ENCODE data around the gene FAM222A. TPM values are rescaled to one million over a fixed set of nuclear protein-coding genes. Genes with fewer than 3 reads are reported as not detected.

Gene FAM222A
- total and polyA plus RNA-seq, 2 of the 4 experiments (the other 2 are of a cell fraction) = under 0.01 to 0.32 TPM

DNA sequence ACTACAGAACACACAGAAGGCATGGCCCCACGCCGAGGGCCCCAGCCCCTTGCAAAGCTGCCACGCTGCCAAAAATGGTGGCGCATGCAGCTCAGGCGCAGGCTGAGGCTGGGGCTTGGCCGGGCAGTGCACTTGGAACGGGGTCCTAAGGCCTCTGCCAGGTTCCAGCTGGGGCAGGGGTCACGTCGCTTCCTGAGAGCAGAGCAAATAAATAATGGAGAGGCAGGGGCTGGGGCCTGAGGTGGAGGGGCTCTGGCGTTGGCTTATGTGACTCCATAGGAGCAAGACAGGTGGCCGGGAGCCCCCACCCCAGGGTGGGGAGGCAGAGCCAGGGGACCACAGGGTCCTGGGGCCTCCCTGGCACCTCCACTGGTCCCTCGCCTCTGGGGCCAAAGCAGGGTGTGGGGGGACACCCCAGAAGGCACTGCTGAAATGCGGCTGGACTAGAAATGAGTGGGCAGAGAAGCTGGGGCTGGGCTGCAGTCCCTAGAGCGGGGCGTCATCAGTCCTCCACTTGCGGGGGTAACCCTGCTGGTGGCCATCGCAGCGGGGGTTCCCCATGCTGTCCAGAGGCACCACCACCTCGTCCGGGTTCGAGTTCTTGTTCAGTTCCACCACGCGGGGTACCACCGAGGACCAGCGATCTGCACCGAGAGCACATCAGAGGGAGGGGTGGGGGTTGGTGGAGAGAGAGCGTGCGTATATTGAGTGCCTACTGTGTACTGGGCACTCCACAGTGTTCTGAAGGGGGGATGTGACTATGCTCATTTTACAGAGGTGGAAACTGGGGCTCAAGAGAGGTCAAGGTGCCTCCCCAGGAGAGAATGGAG is 69.7 kb downstream of the FAM222A start:
- dilution Hi-C loops (cut with HindIII; ENCODE audit: low sequenced_read_pairs, unreplicated experiment) = no loop called here
- WGBS, 2 experiments (ENCODE audit: extremely low coverage in 2 of 2, insufficient read length in 1 of 2) = 57% methylated on average over 12 of the region's 28 CpGs; no CpG with 5 or more reads in 1 of the 2 experiments
- H3K4ac ChIP-seq (ENCODE audit: low read depth, low read length) = no peak overlapping the region
- H2BK20ac ChIP-seq (ENCODE audit: low read depth, low read length) = no peak overlapping the region
- no peak overlapping the region for H2AFZ ChIP-seq (replicated peaks; ENCODE audit: low read length, poor library complexity)
- no peak overlapping the region for H3K23ac ChIP-seq (ENCODE audit: low read depth, low read length)
- H3K79me1 ChIP-seq (ENCODE audit: low read depth in 1 of 2, low read length in 2 of 2) = no peaks in the 10 kb centered on the region
- H2BK120ac ChIP-seq (ENCODE audit: low read depth, low read length) = no peak overlapping the region
- H3K4me1 ChIP-seq (ENCODE audit: control insufficient read depth, insufficient read depth, low read length) = no peaks in the 10 kb centered on the region
- ATAC-seq (ENCODE audit: low read depth) (no peak), DNase-seq (no peak)
- TF ChIP-seq RFX5 (IDR thresholded peaks at IDR 0.05; ENCODE audit: low read depth, low read length) = no peak
- no peak for TF ChIP-seq MAFK (IDR thresholded peaks at IDR 0.05; ENCODE audit: low read depth, low read length)
- no peak for TF ChIP-seq RAD21 (IDR thresholded peaks at IDR 0.05; ENCODE audit: low read length)
- TF ChIP-seq MAZ (IDR thresholded peaks at IDR 0.05; ENCODE audit: borderline replicate concordance, low read depth, low read length) = no peak
- TF ChIP-seq, protein P1, sequence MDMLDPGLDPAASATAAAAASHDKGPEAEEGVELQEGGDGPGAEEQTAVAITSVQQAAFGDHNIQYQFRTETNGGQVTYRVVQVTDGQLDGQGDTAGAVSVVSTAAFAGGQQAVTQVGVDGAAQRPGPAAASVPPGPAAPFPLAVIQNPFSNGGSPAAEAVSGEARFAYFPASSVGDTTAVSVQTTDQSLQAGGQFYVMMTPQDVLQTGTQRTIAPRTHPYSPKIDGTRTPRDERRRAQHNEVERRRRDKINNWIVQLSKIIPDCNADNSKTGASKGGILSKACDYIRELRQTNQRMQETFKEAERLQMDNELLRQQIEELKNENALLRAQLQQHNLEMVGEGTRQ (IDR thresholded peaks at IDR 0.05; ENCODE audit: low read depth, low read length) = no peak
- TF ChIP-seq POLR2A (IDR thresholded peaks at IDR 0.05; ENCODE audit: low read depth, low read length) = no peak
- TF ChIP-seq BHLHE40 (IDR thresholded peaks at IDR 0.05; ENCODE audit: low read depth, low read length) = no peak
- no peak for TF ChIP-seq SMC3 (IDR thresholded peaks at IDR 0.05; ENCODE audit: low read depth, low read length)
- TF ChIP-seq, protein P2, sequence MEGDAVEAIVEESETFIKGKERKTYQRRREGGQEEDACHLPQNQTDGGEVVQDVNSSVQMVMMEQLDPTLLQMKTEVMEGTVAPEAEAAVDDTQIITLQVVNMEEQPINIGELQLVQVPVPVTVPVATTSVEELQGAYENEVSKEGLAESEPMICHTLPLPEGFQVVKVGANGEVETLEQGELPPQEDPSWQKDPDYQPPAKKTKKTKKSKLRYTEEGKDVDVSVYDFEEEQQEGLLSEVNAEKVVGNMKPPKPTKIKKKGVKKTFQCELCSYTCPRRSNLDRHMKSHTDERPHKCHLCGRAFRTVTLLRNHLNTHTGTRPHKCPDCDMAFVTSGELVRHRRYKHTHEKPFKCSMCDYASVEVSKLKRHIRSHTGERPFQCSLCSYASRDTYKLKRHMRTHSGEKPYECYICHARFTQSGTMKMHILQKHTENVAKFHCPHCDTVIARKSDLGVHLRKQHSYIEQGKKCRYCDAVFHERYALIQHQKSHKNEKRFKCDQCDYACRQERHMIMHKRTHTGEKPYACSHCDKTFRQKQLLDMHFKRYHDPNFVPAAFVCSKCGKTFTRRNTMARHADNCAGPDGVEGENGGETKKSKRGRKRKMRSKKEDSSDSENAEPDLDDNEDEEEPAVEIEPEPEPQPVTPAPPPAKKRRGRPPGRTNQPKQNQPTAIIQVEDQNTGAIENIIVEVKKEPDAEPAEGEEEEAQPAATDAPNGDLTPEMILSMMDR (conservative IDR thresholded peaks at IDR 0.05; ENCODE audit: low read depth, low read length) = no peak
- no peak overlapping the region for H3K9ac ChIP-seq (ENCODE audit: low read depth, low read length)
- H3K14ac ChIP-seq (replicated peaks; ENCODE audit: low read depth, low read length) = no peak overlapping the region
- POLR2A ChIA-PET (ENCODE audit: unreplicated experiment) = no interaction called here
- peaks cover 6% of the 10 kb centered on the region for H3K9me3 ChIP-seq (ENCODE audit: control insufficient read depth, insufficient read depth, low read length)
- H3K36me3 ChIP-seq (ENCODE audit: control insufficient read depth, insufficient read depth, low read length) = peaks cover 5% of the 10 kb centered on the region
- no TSS peak for BruUV-seq (replicated peaks)
- in situ Hi-C loops (cut with MboI; ENCODE audit: low sequenced_read_pairs) = no loop called here
- H4K5ac ChIP-seq (ENCODE audit: low read depth, low read length) = no peak overlapping the region
- no peak overlapping the region for H3K27ac ChIP-seq (ENCODE audit: insufficient read depth, low read length)
- H4K91ac ChIP-seq (ENCODE audit: insufficient read depth, low read depth, low read length) = no peak overlapping the region
- no peak overlapping the region for H3K56ac ChIP-seq (ENCODE audit: extremely low read depth, insufficient read depth, low read length)
- intact Hi-C loops (cut with micrococcal nuclease) = no loop called here
- H2AK5ac ChIP-seq (ENCODE audit: low read depth, low read length) = no peak overlapping the region
- no peak overlapping the region for H2BK15ac ChIP-seq (ENCODE audit: low read depth, low read length)
- no peak overlapping the region for H3K4me3 ChIP-seq (ENCODE audit: insufficient read depth, low read depth, low read length)
- H2BK5ac ChIP-seq (ENCODE audit: low read depth, low read length, poor library complexity, severe bottlenecking) = no peak overlapping the region
- no peak overlapping the region for H2AK9ac ChIP-seq (replicated peaks; ENCODE audit: low read depth, low read length, poor library complexity)
- no peaks in the 10 kb centered on the region for H3K9me1 ChIP-seq (ENCODE audit: insufficient read depth, low read length)
- H3K27me3 ChIP-seq (ENCODE audit: control insufficient read depth, insufficient read depth, low read length) = no peaks in the 10 kb centered on the region; the same call in 1 of the 2 replicates
- no peak overlapping the region for H3K18ac ChIP-seq (ENCODE audit: low read depth, low read length)
- H3K4me2 ChIP-seq (ENCODE audit: low read depth, low read length) = no peak overlapping the region
- CTCF ChIA-PET = no interaction called here
- H4K20me1 ChIP-seq (ENCODE audit: insufficient read depth, low read length) = no peaks in the 10 kb centered on the region
- no peak overlapping the region for H4K8ac ChIP-seq (ENCODE audit: low read depth in 2 of 2, low read length in 2 of 2)
